Ramos (cell line): ENCODE measurements around the gene FAM53B.

ENCODE experiments used
- in situ Hi-C: fragments of 300-500 bp; cut with MboI; formaldehyde crosslinking; loops from one replicate; pipeline ENCODE4 v1.14.3; 2022; ENCODE audit warnings: low sequenced_read_pairs; ENCODE audit not compliant: unreplicated experiment

Gene FAM53B

GRCh38 chr10:124606822-124607221 is 137.4 kb downstream of the FAM53B start:
- in situ Hi-C loops: loop anchor here (25.0 kb wide), 1 partner anchor 520 kb away; the partner anchor contains the start of gene CHST15

GRCh38 chr10:124605856-124606812 is 138.0 kb downstream of the FAM53B start:
- in situ Hi-C loops: loop anchor here (25.0 kb wide), 1 partner anchor 519 kb away; the partner anchor contains the start of gene CHST15

GRCh38 chr10:124605481-124605855 is 138.7 kb downstream of the FAM53B start:
- in situ Hi-C loops: loop anchor here (25.0 kb wide), 1 partner anchor 518 kb away; the partner anchor contains the start of gene CHST15

GRCh38 chr10:124605001-124605370 is 139.2 kb downstream of the FAM53B start:
- in situ Hi-C loops: loop anchor here (25.0 kb wide), 1 partner anchor 518 kb away; the partner anchor contains the start of gene CHST15

GRCh38 chr10:124604214-124605000 is 139.8 kb downstream of the FAM53B start:
- in situ Hi-C loops: loop anchor here (5.0 to 25.0 kb wide), 2 partner anchors 67 to 517 kb away; partner anchors contain the start of gene CHST15

GRCh38 chr10:124603376-124604213 is 140.6 kb downstream of the FAM53B start:
- in situ Hi-C loops: loop anchor here (5.0 to 25.0 kb wide), 2 partner anchors 66 to 516 kb away; partner anchors contain the start of gene CHST15

- in situ Hi-C loops: loop anchor here (5.0 to 25.0 kb wide), 2 partner anchors 66 to 516 kb away; partner anchors contain the start of gene CHST15
These were observed 141.4 kb downstream of the FAM53B start for GRCh38 chr10:124602646-124603365.

- in situ Hi-C loops: loop anchor here (5.0 to 25.0 kb wide), 2 partner anchors 65 to 515 kb away; partner anchors contain the start of gene CHST15
These were observed 142.0 kb downstream of the FAM53B start for GRCh38 chr10:124602121-124602561.

- in situ Hi-C loops: loop anchor here (5.0 to 25.0 kb wide), 2 partner anchors 64 to 514 kb away; partner anchors contain the start of gene CHST15
These were observed 142.6 kb downstream of the FAM53B start for GRCh38 chr10:124601431-124602120.

GRCh38 chr10:124601016-124601415 is 143.2 kb downstream of the FAM53B start:
- in situ Hi-C loops: loop anchor here (5.0 to 25.0 kb wide), 2 partner anchors 64 to 514 kb away; partner anchors contain the start of gene CHST15

- in situ Hi-C loops: loop anchor here (5.0 to 25.0 kb wide), 2 partner anchors 63 to 513 kb away; partner anchors contain the start of gene CHST15
These were observed 143.9 kb downstream of the FAM53B start for GRCh38 chr10:124600051-124600880.

- in situ Hi-C loops: loop anchor here (5.0 to 25.0 kb wide), 2 partner anchors 62 to 512 kb away; partner anchors contain the start of gene CHST15
These were observed 144.6 kb downstream of the FAM53B start for GRCh38 chr10:124599588-124600050.

GRCh38 chr10:124598773-124599587 is 145.2 kb downstream of the FAM53B start:
- in situ Hi-C loops: no loop called here

- in situ Hi-C loops: no loop called here
These were observed 146.0 kb downstream of the FAM53B start for GRCh38 chr10:124598196-124598595.

GRCh38 chr10:124597846-124598165 is 146.4 kb downstream of the FAM53B start:
- in situ Hi-C loops: no loop called here
